ENCODE results near the gene KCNMA1. TPM values are rescaled to one million over a fixed set of nuclear protein-coding genes. Genes with fewer than 3 reads are reported as not detected.

The KCNMA1 gene
- total and polyA plus RNA-seq, 5 donors, result 1.5 to 6.1 (median 3.3) TPM

- intact Hi-C loops (cut with DNase I), result no loop called here
- H3K4me1 ChIP-seq (ENCODE audit: control insufficient read depth, insufficient read depth, low read length), result no peaks in the 10 kb centered on the region
- H3K9me3 ChIP-seq (ENCODE audit: control insufficient read depth, low read length), result no peaks in the 10 kb centered on the region
- no peak for ATAC-seq
- 81% methylated on average over 1 of the region's 1 CpG for WGBS
- H3K27ac ChIP-seq (ENCODE audit: low read length), result no peak overlapping the region
- H3K27me3 ChIP-seq (ENCODE audit: control insufficient read depth, insufficient read depth), result no peaks in the 10 kb centered on the region
- H3K4me3 ChIP-seq (ENCODE audit: low read length), result no peak overlapping the region
- DNase-seq, result no peak
Observed at GRCh38 chr10:77188000-77188395, 449.6 kb downstream of the KCNMA1 start.

DNA sequence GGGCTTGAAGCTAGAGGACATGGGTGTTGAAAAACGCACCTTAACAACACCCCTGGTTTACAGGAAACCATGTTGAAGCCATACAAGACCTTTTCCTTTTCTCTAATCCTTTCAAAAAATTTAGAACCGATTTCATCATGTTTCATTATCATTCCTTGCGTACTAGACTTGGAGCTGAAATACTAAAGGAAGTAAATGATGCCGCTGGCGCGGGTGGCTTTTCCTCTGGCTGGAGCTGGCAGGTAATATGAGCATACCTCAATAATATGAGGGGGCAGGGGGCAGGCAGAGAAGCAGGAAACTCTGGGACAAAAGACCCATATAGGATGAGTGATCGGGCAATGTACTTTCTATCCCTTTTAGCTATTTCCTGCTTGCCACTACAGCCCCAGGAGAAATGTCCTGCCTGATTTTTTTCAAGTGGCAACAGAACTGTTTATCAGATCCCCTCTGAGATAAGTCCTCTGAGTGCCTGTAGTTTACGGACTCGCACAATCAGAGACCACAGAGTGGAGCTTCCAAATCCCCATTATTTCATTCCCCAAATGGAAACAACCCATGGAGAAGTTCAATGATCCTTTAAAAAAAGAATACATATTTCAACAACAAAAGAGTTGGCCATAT is 450.1 kb downstream of the KCNMA1 start:
- ATAC-seq (no peak), DNase-seq (no peak)
- intact Hi-C loops (cut with DNase I), result no loop called here
- Histone ChIP-seq H3K27me3 (ENCODE audit: control insufficient read depth, insufficient read depth) (no peaks in the 10 kb centered on the region), H3K4me1 (ENCODE audit: control insufficient read depth, insufficient read depth, low read length) (no peaks in the 10 kb centered on the region), H3K27ac (ENCODE audit: low read length) (no peak overlapping the region), H3K4me3 (ENCODE audit: low read length) (no peak overlapping the region), H3K9me3 (ENCODE audit: control insufficient read depth, low read length) (no peaks in the 10 kb centered on the region)
- WGBS, result 69% methylated on average over 9 of the region's 9 CpGs

GRCh38 chr10:77186936-77187335 is 450.7 kb downstream of the KCNMA1 start:
- no peak overlapping the region for H3K4me3 ChIP-seq (ENCODE audit: low read length)
- WGBS, result 89% methylated on average over 3 of the region's 3 CpGs
- no peaks in the 10 kb centered on the region for H3K9me3 ChIP-seq (ENCODE audit: control insufficient read depth, low read length)
- DNase-seq (no peak), ATAC-seq (no peak)
- H3K27me3 ChIP-seq (ENCODE audit: control insufficient read depth, insufficient read depth), result no peaks in the 10 kb centered on the region
- intact Hi-C loops (cut with DNase I), result no loop called here
- H3K4me1 ChIP-seq (ENCODE audit: control insufficient read depth, insufficient read depth, low read length), result no peaks in the 10 kb centered on the region
- H3K27ac ChIP-seq (ENCODE audit: low read length), result no peak overlapping the region

GRCh38 chr10:77185696-77186095 is 451.9 kb downstream of the KCNMA1 start:
- no peak for DNase-seq
- 61% methylated on average over 2 of the region's 2 CpGs for WGBS
- H3K4me3 ChIP-seq (ENCODE audit: low read length), result no peak overlapping the region
- intact Hi-C loops (cut with DNase I), result no loop called here
- H3K4me1 ChIP-seq (ENCODE audit: control insufficient read depth, insufficient read depth, low read length), result no peaks in the 10 kb centered on the region
- no peak overlapping the region for H3K27ac ChIP-seq (ENCODE audit: low read length)
- H3K27me3 ChIP-seq (ENCODE audit: control insufficient read depth, insufficient read depth), result no peaks in the 10 kb centered on the region
- ATAC-seq, result no peak
- H3K9me3 ChIP-seq (ENCODE audit: control insufficient read depth, low read length), result no peaks in the 10 kb centered on the region

DNA sequence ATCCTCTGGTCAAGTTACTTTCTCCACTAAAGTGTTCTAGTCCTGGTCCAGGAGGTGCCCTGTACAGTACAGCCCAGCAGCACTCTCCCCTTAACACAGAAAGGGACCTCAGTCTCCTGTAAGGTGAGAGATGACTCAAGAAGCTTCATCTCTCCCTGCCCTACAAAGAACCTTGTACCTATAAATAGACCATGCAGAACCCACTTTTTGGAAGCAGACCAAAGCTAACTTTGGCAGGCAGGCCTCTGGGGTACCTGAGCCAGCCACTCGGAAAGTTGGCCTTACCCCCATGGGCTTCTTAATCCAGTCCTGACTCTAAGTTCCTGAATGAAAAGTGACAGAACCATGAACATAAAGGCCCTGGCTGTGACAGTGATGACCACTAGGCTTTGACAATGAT is 454.8 kb downstream of the KCNMA1 start:
- Histone ChIP-seq H3K4me1 (ENCODE audit: control insufficient read depth, insufficient read depth, low read length) (no peaks in the 10 kb centered on the region), H3K27me3 (ENCODE audit: control insufficient read depth, insufficient read depth) (no peaks in the 10 kb centered on the region), H3K4me3 (ENCODE audit: low read length) (no peak overlapping the region), H3K27ac (ENCODE audit: low read length) (no peak overlapping the region), H3K9me3 (ENCODE audit: control insufficient read depth, low read length) (no peaks in the 10 kb centered on the region)
- intact Hi-C loops (cut with DNase I), result no loop called here
- WGBS, result 44% methylated on average over 1 of the region's 1 CpG
- no peak for DNase-seq
- peak; percentile 14 to 43 for ATAC-seq

- intact Hi-C loops (cut with DNase I), result no loop called here
- no peak for ATAC-seq
- no peaks in the 10 kb centered on the region for H3K27me3 ChIP-seq (ENCODE audit: control insufficient read depth, insufficient read depth)
- no peak overlapping the region for H3K4me3 ChIP-seq (ENCODE audit: low read length)
- H3K4me1 ChIP-seq (ENCODE audit: control insufficient read depth, insufficient read depth, low read length), result no peaks in the 10 kb centered on the region
- WGBS, result 71% methylated on average over 2 of the region's 2 CpGs
- no peak overlapping the region for H3K27ac ChIP-seq (ENCODE audit: low read length)
- H3K9me3 ChIP-seq (ENCODE audit: control insufficient read depth, low read length), result no peaks in the 10 kb centered on the region
- DNase-seq, result no peak
Observed at GRCh38 chr10:77180794-77181193, 456.8 kb downstream of the KCNMA1 start.

DNA sequence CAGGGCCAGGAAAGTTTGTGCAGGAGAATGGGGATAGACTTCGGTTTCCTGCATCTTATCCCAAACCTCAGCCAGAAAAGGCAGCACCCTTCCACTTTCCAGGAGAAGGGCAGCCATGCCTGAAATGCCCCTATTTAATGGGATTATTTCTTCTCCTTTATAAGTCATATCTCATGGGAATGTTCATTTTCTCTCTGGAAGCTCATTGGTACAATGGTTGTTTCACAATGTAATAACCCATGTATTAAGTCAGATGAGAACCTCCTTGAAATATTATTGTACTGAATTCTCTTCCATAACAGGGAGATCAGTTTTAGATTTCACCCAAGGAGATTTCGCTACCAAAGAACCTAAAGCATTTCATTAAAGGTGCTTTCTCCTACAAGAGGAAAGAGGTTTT is 457.5 kb downstream of the KCNMA1 start:
- DNase-seq, result no peak
- ATAC-seq, result no peak
- Histone ChIP-seq H3K9me3 (ENCODE audit: control insufficient read depth, low read length) (no peaks in the 10 kb centered on the region), H3K27me3 (ENCODE audit: control insufficient read depth, insufficient read depth) (no peaks in the 10 kb centered on the region), H3K4me3 (ENCODE audit: low read length) (no peak overlapping the region), H3K27ac (ENCODE audit: low read length) (no peak overlapping the region), H3K4me1 (ENCODE audit: control insufficient read depth, insufficient read depth, low read length) (no peaks in the 10 kb centered on the region)
- WGBS, result 93% methylated on average over 2 of the region's 2 CpGs
- intact Hi-C loops (cut with DNase I), result no loop called here

DNA sequence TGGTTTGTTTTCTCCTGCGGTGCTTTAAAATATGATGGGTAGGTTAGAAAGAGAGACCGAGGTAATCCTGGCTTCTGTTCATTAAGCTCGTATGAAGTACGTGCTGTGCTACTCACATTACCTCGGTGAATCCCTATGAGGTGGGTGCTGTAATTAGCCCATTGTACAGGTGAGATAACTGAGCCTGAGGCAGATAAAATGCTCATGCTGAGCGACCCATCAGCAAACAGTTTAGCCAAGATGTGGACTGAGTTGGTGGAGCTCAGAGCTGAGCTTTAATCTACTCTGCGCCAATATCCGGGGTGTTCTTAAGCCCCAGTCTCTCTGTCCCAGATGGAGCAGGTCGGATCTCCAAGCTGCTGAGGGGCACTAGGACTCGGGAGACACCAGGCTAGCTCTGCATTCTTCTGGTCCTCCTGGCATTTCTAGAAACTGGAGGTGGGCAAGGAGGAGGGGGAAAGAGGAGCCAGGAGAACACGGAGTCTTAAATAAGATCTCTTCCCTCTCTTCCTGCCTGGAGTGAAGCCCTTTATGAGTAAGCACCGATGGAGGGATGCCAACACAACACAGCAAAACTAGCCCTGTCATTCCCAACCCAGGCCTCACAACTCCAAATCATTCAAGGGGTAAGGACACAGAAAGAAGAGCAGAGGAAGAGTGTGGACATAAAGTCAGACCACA is 458.5 kb downstream of the KCNMA1 start:
- WGBS, result 60% methylated on average over 12 of the region's 12 CpGs
- no peaks in the 10 kb centered on the region for H3K4me1 ChIP-seq (ENCODE audit: control insufficient read depth, insufficient read depth, low read length)
- no peaks in the 10 kb centered on the region for H3K27me3 ChIP-seq (ENCODE audit: control insufficient read depth, insufficient read depth)
- no peak overlapping the region for H3K4me3 ChIP-seq (ENCODE audit: low read length)
- no peak overlapping the region for H3K27ac ChIP-seq (ENCODE audit: low read length)
- DNase-seq, result peak in 2 of 3 donors; percentile 49 to 50
- ATAC-seq, result peak; percentile 56 to 66
- intact Hi-C loops (cut with DNase I), result loop anchor here in 3 of 4 donors (5.0 to 10.0 kb wide), 2 partner anchors 216 to 463 kb away; no protein-coding TSS in a partner anchor
- H3K9me3 ChIP-seq (ENCODE audit: control insufficient read depth, low read length), result no peaks in the 10 kb centered on the region

DNA sequence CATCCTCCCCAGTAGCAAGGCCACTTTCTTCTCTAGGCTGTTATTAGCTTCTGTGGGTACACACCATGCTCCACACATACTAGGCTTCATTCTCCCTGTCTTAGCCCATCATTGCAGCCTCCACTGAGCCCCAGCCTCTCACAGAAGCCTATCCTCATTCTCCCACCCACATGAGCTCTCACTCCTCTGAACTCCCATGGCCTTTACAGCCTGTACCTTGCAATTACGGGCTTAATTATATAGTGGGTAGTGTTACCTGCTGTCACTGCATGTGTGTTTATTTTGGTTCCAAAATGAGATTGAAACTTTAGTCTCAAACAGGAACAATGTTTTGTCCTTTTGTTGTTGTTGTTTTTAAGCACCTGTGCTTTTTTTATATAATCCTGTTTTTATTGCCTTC is 460.0 kb downstream of the KCNMA1 start:
- Histone ChIP-seq H3K4me3 (ENCODE audit: low read length) (no peak overlapping the region), H3K9me3 (ENCODE audit: control insufficient read depth, low read length) (no peaks in the 10 kb centered on the region), H3K4me1 (ENCODE audit: control insufficient read depth, insufficient read depth, low read length) (no peaks in the 10 kb centered on the region), H3K27me3 (ENCODE audit: control insufficient read depth, insufficient read depth) (no peaks in the 10 kb centered on the region), H3K27ac (ENCODE audit: low read length) (no peak overlapping the region)
- DNase-seq (no peak), ATAC-seq (no peak)
- intact Hi-C loops (cut with DNase I), result loop anchor here in 3 of 4 donors (5.0 to 10.0 kb wide), 2 partner anchors 217 to 465 kb away; no protein-coding TSS in a partner anchor
- 92% methylated on average over 1 of the region's 1 CpG for WGBS

- ATAC-seq (no peak), DNase-seq (no peak)
- Histone ChIP-seq H3K27ac (ENCODE audit: low read length) (no peak overlapping the region), H3K4me3 (ENCODE audit: low read length) (no peak overlapping the region), H3K4me1 (ENCODE audit: control insufficient read depth, insufficient read depth, low read length) (no peaks in the 10 kb centered on the region), H3K9me3 (ENCODE audit: control insufficient read depth, low read length) (no peaks in the 10 kb centered on the region), H3K27me3 (ENCODE audit: control insufficient read depth, insufficient read depth) (no peaks in the 10 kb centered on the region)
- intact Hi-C loops (cut with DNase I), result loop anchor here in 3 of 4 donors (5.0 to 10.0 kb wide), 2 partner anchors 218 to 465 kb away; no protein-coding TSS in a partner anchor
Observed at GRCh38 chr10:77177161-77177560, 460.4 kb downstream of the KCNMA1 start.

- no peak for DNase-seq
- no peak overlapping the region for H3K4me3 ChIP-seq (ENCODE audit: low read length)
- no peak overlapping the region for H3K27ac ChIP-seq (ENCODE audit: low read length)
- intact Hi-C loops (cut with DNase I), result loop anchor here in 3 of 4 donors (5.0 to 10.0 kb wide), 2 partner anchors 219 to 466 kb away; no protein-coding TSS in a partner anchor
- no peaks in the 10 kb centered on the region for H3K27me3 ChIP-seq (ENCODE audit: control insufficient read depth, insufficient read depth)
- WGBS, result 81% methylated on average over 3 of the region's 3 CpGs
- no peak for ATAC-seq
- H3K4me1 ChIP-seq (ENCODE audit: control insufficient read depth, insufficient read depth, low read length), result no peaks in the 10 kb centered on the region
- H3K9me3 ChIP-seq (ENCODE audit: control insufficient read depth, low read length), result no peaks in the 10 kb centered on the region
Observed at GRCh38 chr10:77176232-77176631, 461.4 kb downstream of the KCNMA1 start.

All from right cardiac atrium (tissue), 5 donors.